ENCODE results near the gene RAB35.

- no peak for TF ChIP-seq CTCF (IDR thresholded peaks at IDR 0.05)
- no peak for TF ChIP-seq POLR2A (IDR thresholded peaks at IDR 0.05)
Measured at GRCh38 chr12:120069278-120069677, 47.3 kb downstream of the RAB35 start.

Data from lower leg skin (tissue), 3 donors.